GM21515 (cell line): ENCODE measurements around the gene PSMA8.
"Not testable (repeated sequence)": the region's sequence is repeated elsewhere in the genome, so short reads cannot be mapped to it uniquely, and the experiment has no call there.

ENCODE experiments used
- ATAC-seq: cut with Tn5 transposase; IDR thresholded peaks from one replicate; pipeline ENCODE4 v1.9.1; 2021; ENCODE audit not compliant: unreplicated experiment

PSMA8 gene

GRCh38 chr18:26167592-26167991, 33.9 kb downstream of the PSMA8 start:
- peak; percentile 79 for ATAC-seq

- ATAC-seq = no peak
These were observed 41.8 kb downstream of the PSMA8 start for GRCh38 chr18:26175481-26175880.

- ATAC-seq = no peak
These were observed 42.5 kb downstream of the PSMA8 start for GRCh38 chr18:26176134-26176533.

DNA sequence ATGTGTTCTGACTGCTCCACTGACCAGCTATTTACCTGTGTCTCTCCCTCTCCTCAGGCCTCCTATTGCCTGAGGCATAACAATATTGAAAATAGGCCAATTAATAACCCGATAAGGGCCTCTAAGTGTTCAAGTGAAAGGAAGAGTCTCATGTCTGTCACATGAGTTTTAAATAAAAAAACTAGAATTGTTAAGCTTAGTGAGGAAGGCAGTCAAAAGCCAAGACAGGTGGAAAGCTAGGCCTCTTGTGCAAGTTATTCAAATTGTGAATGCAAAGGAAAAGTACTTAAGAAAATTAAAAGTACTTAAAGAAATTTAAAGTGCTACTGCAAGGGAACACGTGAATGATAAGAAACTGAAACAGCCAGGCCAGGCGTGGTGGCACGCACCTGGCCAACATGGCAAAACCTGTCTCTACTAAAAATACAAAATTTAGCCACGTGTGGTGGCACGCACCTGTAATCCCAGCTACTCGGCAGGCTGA, 47.7 kb downstream of the PSMA8 start:
- no peak for ATAC-seq

DNA sequence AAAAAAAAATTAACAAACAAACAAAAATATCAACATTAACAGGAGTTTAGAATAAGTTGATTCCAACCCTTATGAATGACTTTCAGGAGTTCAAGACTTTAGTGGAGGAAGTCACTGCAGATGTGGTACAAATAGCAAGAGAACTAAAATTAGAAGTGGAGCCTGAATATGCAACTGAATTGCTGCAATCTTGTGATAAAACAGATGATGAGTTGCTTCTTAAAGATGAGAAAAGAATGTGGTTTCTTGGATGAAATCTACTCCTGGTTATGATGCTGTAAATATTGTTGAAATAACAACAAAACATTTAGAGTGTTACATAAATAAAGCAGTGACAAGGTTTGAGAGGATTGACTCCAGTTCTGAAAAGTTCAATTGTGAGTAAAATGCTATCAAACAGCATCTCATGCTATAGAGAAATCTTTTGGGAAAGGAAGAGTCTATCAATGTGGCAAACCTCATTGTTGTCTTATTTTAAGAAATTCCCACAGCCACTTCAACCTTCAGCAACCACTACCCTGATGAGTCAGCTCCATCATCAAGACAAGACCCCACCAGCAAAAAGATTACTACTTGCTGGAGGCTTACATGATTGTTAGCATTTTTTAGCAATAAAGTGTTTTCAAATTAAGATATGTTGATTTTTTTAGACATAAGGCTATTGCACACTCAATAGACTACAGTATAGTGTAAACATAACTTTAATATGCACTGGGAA, 49.9 kb downstream of the PSMA8 start:
- no peak for ATAC-seq

- no peak for ATAC-seq
These were observed 51.6 kb downstream of the PSMA8 start for GRCh38 chr18:26185267-26185666.

GRCh38 chr18:26190506-26190905, 56.8 kb downstream of the PSMA8 start:
- ATAC-seq = peak; percentile 86

DNA sequence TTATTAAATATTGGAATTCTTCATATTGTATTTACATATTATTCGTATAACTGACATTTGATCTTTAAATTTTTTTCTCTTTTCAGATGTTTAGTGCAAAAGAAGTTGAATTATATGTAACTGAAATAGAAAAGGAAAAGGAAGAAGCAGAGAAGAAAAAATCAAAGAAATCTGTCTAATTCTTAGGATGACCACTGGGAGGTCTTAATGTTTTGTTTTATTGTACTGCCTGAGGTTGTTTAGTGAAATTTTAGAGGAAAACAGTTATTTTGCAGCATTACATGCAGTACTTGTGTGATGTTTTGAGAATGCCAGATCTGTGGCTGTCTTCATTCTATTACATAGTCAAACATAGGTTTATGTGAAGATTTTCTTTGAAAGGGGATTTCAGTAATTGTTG, 58.6 kb downstream of the PSMA8 start:
- ATAC-seq = no peak

- no peak for ATAC-seq
These were observed 62.9 kb downstream of the PSMA8 start for GRCh38 chr18:26196605-26197004.

DNA sequence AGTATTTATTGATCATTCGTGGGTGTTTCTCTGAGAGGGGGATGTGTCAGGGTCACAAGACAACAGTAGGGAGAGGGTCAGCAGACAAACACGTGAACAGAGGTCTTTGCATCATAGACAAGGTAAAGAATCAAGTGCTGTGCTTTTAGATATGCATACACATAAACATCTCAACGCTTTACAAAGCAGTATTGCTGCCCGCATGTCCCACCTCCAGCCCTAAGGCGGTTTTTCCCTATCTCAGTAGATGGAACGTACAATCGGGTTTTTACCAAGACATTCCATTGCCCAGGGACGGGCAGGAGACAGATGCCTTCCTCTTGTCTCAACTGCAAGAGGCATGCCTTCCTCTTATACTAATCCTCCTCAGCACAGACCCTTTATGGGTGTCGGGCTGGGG, 68.3 kb downstream of the PSMA8 start:
- not testable (repeated sequence) for ATAC-seq

DNA sequence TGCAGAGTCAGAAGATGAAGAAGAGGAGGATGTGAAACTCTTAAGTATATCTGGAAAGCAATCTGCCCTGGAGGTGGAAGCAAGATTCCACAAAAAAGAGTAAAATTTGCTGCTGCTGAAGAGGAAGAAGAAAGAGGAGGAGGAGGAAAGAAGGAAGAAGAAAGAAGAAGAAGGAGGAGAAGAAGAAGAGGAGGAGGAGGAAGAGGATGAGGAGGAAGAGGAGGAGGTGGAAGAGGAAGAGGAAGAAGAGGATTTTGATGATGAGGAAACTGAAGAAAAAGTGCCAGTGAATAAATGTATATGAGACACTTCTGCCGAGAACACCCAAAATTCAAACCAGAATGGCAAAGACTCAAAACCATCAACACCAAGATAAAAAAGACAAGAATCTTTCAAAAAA, 71.6 kb downstream of the PSMA8 start:
- ATAC-seq = no peak

DNA sequence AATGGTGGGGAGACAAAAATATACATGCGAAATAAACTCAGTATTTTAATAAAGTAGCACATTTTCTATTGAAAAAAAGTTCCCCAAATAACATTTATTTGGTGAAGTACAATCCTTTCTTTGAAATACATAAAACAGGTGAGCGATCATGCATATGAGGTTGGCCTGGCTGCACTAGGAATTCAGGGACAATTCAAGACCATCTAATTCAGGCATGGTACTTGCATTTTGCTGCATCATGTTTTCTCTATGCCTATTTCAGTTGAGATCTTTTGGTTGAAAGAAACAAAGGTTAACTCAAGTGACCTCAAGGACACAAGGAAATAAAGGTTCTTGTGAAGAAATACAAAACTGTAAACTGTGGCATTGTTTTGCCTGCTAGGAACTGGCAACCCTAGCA, 72.8 kb downstream of the PSMA8 start:
- ATAC-seq = no peak

- no peak for ATAC-seq
These were observed 74.3 kb downstream of the PSMA8 start for GRCh38 chr18:26207937-26208336.

DNA sequence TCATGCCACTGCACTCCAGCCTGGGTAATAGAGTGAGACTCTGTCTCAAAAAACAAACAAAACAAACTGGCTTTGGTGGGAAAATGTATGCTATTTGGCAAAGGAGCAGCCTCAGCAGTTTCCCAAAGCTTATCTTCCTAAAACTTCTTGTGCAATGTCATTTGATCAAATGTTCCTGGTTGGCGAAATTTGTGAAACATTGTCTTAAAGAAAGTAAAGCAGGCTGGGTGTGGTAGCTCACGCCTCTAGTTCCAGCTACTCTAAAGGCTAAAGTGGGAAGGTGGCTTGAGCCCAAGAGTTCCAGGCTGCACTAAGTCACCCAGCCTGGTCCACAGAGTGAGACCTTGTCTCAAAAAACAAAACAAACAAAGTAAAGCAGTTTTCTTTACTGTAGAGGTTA, 75.3 kb downstream of the PSMA8 start:
- no peak for ATAC-seq

DNA sequence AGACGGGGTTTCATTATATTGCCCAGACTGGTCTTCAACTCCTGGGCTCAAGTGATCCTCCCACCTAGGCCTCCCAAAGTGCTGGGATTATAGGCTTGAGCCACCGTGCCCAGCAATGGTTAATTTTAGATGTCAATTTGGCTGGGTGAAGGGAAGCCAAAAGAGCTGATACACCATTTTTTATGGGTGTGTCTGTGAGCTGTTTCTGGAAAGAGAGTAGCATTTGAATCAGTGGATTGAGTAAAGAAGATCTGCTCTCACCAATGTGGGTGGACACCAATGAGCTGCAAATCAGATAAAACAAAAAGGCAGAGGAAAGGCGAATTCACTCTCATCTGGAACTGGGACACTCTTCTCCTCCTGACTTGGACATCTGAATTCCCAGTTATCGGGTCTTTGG, 76.5 kb downstream of the PSMA8 start:
- no peak for ATAC-seq

- peak; percentile 92 for ATAC-seq
These were observed 81.7 kb downstream of the PSMA8 start for GRCh38 chr18:26215247-26215970.

DNA sequence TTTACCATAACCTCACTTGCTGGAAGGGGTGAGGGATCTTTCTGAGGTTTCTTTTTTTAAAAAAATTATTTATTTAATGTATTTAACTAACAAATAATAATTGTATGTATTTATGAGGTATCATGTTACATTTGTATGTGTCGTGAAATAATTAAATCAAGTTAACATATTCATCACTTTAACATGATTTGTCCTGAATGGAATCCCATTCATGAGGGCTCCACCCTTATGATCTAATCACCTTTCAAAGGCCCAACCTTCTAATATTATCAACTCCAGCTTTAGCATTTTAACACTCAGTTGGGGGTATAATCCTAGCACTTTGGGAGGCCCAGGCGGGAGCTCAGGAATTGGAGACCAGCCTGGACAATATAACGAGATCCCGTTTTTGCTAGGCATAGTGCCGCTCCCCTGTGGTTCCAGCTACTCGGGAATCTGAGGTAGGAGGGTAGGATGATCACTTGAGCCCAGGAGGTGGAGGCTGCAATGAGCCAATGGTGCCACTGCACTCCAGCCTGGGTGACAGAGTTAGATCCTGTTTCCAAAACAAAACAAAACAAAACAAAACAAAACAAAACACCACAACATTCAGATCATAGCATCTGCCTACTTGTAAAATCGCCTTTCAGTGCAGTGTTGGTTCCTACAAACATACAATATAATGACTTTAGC, 91.5 kb downstream of the PSMA8 start:
- ATAC-seq = no peak

DNA sequence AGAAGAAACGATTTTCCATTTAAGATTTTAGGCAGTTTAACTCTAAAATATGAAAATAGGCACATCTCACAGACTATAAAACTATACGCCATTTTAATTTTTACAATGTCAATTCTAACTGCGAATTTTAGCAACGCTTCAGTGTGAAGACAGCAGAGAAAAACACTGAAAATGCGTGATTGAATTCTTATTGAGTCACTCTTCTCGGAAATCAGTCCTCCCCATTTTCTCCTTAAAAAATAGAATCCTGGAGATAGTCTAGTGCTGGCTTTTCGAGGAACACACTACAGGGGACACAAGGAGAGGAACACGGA, 92.2 kb downstream of the PSMA8 start:
- ATAC-seq = no peak

GRCh38 chr18:26226229-26227050, 92.8 kb downstream of the PSMA8 start, which contains the start of gene TAF4B:
Gene TAF4B, plus strand, starts transcription at chr18:26226445. Its CDS starts 489 bp downstream, at chr18:26226934.
- ATAC-seq = peak; percentile 82

GRCh38 chr18:26227051-26227670, 93.5 kb downstream of the PSMA8 start:
- no peak for ATAC-seq
